ENCODE results near the gene FAM240A.

Gene FAM240A

DNA sequence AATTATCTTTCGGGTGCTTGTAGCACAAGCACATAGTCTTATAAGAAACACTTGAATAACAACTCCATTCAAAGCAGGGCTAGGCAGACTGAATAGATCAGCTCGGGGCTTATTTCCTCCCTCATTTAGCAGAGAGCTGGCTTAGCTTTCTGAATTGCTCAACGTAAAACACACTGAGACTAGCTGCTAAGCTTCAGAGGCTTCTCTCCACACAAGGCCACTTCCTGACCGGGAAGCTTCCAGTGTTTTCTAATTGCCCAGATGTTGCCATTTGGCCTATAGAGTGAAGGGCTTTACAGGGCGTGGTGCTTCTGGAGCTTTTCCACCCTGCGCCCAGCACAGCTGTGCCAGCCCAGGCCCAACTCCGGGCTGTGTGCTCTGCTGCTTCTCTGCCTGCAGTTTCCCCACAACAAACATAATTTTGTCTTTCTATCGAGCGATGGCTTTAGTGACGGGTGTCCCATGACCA lies 16.6 kb downstream of the FAM240A start:
- DNase-seq, result no peak

DNA sequence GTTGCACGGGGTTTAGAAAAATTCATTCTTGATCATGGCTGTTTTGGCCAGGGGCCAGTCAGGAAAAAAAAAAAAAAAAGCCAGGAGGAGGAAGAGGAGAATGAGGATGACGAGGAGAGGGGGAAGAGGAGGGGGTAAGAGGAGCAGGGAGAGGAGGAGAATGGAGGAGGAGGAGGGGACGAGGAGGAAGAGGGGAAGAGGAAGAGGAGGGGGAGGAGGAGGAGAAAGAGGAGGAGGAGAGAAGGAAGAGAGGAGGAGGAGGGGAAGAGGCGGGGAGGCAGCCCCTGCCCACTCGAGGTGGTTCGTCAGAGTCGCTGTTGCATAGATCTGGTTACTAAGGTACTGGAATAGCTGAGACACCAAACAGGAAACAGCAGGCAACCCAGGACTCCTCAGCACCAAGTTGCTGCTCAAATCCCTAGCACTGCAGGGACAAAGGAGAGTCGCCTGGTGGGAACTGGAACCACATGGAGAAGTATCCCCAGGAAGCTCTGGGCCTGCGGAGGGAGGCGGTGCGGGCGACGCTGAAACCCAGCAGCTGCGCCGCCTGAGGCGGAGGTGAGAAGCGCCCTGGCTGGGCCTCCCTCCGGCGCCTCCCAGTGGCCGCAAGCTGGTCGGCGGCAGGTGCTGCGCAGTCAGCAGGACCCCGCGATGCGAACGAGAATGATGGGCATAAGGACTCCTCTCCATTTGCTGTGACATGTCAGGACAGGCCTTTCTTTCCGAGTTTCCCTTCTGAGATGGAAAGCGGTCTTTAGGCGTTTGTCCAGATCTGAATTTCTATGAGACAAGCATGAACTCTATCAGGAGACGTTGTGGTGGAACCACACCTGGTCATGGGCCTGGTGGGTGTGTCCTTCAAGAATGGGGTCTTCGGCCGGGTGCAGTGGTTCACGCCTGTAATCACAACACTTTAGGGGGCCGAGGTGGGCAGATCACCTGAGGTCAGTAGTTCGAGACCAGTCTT lies 17.5 kb downstream of the FAM240A start:
- peak; percentile 79 for DNase-seq

DNA sequence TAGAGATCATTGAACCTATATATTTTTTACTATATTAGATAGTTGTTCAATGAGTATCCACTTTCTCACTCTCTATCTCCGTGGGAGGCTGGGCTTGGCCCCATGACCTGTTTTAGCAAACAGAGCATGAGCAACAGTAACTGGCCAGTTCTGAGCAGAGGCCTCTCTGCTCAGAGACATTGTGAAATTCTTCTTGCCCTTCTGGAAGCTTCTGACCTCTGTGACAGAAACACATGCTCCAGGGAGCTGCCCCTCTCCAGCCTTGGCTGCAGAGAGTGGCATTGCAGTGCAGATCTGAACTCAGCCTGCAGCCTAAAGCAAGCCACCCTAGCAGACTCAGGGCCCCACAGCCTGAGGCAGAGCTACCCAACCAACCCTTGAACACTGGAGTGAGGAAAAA lies 20.5 kb downstream of the FAM240A start:
- no peak for DNase-seq

DNA sequence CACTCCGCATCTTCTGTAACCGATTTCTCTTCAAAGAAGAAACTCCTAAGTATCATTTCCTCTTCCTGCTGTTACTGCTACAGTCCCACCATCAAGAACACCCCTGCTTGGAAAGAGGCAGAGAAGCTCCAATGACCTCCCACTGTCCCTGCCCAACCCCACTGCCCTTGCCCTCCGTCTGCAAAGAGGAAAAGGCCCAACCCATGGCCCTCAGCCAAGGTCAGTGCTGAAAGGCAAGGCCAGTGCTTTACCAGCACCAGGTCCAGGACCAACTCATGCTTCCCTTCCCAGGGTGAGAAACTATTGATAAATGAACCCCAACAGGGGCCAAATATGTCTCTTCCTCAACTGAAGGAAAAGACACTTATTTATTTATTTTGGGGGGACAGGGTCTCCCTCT lies 22.5 kb downstream of the FAM240A start:
- no peak for DNase-seq

DNA sequence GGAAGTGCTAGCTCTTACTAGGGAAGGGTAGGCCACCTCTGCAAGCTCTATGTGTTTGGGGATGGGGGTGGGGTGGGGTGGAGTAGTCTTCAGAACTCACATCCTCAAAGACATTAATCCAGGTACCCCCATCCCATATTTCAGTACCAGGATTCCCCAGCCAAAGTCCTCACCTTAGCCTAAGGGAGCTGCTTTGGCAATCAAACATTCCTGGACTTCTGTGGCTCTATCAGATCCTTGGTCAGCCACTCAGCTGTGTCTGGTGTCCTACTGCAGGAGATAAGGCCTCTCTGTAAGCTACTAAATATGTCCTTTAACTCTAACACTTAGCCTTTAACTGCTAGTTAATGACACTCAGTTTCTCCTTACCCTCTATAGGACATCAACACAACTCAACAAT lies 26.9 kb downstream of the FAM240A start:
- DNase-seq, result no peak

DNA sequence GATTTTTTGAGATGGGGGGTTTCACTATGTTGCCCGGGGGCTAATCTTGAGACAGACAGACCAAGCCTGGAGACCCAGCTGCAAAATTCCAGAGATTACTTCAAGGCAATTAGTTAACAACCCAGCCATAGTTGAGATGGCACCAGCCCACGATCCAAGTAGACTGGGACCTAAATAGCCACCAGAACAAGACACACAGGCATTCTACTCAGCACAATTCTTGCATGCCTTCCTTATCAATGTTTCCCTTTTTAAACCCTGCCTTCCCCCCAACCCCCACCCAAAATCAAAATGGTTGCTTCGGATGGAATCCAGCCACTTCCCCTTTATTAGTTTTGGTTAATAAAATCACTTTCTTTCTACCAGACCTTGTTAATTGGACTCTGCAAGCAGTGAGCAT lies 28.6 kb downstream of the FAM240A start:
- DNase-seq, result no peak

DNA sequence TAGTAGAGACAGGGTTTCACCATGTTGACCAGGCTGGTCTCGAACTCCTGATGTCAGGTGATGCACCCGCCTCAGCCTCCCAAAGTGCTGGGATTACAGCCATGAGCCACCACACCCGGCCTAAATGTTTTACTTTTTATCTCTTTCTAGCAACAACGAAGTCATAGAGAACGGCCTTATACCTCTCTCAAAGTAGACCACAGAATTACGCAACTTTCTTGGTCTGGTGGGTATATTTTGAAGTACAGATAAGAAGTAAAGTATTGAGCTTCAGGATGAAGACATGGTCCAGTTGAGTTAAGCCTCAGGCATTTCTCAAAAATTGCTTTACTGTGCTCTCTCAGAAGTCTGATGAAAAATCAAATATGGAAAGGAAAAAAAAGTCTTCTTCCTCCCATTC lies 30.6 kb downstream of the FAM240A start:
- DNase-seq, result no peak

DNA sequence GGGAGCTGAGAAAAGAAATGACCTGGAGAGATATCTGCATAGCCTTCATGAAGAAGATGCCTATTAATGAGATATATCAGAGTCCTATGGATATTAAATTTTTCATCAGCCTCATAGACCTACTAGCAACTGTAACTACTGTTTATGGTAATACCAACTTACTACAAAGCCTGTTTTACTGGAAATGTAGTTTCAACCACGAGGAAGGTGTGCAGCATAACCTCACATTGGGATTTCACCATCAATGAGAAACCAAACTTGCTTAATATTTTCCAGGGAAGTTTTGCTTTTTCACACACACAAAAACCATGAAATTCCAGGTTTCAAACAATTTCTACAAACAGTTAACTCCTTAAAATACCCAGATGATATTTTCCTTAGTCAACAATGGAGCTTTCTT lies 31.4 kb downstream of the FAM240A start:
- no peak for DNase-seq

DNA sequence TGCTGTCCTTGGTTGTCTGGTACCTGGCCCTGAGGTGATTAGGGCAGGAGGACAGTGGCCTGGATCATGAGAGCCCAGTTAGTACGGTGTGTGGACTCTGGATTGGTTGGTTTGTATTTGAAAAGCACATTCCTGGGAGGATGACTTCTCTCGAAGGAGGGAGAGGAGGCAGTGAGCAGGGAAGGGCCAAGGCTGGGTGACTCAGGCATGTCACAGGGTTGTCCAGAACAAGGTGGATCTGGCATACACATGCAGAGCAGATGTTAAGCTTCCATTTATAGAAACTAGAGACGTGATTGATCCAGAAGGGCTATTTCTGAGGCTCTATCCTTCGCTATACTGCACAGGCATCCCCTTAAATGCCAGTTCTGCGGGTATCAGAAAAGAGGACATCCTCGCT lies 34.4 kb downstream of the FAM240A start:
- DNase-seq, result no peak

DNA sequence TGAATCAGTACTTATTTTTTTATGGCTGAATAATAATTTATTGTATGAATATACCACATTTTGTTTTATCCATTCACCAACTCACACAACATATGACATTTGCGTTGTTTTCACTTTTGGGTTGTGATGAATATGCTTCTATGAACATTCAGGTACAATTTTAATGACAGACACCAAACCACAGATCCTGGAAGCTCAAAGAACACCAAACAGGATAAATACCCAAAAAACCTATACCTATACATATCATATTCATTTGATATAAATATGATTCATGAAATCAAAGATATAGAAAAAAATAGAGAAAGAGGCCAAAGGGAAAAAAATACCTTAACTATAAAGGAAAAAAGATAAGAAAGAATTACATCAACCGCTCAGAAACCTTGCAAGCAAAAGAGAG lies 35.8 kb downstream of the FAM240A start:
- no peak for DNase-seq

DNA sequence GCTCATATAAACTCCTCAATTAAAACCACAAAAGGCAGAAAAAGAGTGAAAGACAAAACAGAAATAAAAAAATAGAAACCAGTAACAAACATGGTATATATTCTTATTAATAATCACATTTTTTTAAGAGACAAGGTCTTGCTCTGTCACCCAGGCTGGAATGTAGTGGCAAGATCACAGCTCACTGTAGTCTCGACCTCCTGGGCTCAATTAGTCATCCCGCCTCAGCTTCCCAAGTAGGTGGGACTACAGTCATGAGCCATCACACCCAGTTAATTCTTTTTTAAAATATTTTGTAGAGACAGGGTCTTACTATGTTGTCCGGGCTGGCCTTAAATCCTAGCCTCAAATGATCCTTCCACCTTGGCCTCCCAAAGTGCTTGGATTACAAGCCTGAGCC lies 37.1 kb downstream of the FAM240A start:
- DNase-seq, result no peak

DNA sequence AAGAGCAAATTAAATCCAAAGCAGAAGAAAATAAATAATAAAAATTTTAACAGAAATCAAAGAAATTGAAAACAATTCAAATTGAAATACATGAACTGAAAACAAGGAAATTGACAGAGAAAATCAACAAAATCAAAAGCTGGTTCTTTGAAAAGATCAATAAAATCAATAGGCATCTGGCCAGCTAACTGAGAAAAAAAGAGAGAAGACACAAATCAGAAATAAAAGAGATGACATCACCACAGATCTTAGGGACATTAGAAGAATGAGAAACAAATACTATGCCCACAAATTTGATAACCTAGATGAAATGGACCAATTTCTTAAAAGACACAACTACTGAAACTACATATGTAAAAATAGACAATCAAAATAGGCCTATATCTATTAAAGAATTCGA lies 38.8 kb downstream of the FAM240A start:
- DNase-seq, result no peak

DNA sequence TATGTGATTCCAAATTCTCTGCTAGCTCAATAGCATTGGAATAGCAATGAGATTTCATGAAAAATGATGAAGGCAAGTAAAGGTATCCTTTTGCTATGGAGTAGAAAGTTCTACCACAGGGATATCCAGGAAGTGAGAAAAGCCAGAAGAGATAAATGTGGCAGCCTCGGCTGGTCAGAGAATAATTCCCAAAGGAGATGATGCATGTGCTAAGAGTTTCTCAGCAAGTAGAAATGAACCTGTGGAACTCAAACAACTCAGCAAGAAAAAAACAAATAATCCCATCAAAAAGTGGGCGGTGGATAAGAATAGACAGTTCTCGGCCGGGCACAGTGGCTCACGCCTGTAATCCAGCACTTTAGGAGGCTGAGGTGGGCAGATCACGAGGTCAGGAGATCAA lies 42.9 kb downstream of the FAM240A start:
- no peak for DNase-seq

DNA sequence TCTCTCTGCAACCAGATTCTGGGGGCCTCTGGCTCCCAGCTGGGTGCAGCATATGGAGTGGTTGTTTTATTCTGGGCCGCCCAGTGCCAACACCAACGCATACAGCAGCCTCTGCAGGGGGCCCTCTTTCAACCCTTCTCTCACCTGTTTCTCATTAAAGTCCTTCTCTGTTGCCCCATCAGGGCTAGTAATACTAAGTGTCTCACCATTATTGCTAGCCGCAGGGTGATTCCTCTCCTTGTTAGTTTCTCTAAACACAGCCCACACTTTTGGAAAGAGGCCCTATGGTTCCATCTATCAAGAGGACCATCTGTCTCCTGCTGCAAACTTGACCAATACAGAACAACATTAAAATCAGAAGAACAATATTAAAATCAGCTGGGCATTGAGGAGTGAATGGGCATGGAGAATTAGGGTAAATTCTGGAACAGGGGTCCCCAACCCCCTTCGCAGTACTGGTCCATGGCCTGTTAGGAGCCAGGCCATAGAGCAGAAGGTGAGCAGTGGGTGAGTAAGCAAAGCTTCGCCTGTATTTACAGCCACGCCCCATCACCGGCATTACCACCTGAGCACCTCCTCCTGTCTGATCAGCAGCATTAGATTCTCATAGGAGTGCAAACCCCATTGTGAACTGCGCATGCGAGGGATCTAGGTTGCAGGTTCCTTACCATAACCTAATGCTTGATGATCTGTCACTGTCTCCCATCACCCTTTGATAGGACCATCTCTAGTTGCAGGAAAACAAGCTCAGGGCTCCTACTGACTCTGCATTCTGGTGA lies 44.6 kb downstream of the FAM240A start:
- DNase-seq, result no peak

DNA sequence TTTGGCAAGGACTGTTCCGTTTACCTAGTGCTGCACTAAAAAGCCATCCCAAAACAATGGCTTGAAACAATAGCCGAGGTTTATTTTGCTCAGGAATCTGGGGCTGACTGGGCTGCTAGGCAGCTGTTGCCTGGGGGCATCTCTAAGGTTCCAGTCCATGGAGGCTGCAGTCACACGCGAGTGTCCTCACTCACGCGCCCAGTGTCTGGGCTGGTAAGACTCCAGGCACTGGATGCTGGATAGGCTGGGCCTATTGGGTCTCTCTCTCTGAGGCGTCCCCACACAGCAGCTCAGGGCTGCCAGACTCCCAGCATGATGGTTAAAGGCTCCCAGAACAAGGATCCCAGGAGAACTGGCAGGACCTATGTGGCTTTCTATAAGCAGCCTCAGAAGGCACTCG lies 47.0 kb downstream of the FAM240A start:
- no peak for DNase-seq

DNA sequence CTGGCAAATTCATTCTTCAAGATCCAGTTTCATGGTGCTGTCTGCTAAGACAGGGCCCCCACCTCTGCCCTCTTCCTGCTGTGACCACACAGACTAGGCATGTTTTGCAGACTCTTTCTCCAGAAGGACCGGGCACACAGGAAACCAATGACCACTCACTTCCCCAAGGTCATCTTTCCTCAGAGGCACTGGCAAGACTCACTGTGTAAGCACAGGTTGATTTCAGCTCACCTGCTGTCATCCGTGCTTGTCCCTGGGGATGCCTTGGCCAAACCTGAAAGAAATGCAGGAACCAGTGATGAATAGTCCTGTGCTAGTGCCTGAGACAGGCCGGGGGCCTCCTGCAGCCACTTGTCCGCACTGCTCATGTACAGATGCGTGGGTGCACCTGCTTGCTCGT lies 47.7 kb downstream of the FAM240A start:
- DNase-seq, result no peak

DNA sequence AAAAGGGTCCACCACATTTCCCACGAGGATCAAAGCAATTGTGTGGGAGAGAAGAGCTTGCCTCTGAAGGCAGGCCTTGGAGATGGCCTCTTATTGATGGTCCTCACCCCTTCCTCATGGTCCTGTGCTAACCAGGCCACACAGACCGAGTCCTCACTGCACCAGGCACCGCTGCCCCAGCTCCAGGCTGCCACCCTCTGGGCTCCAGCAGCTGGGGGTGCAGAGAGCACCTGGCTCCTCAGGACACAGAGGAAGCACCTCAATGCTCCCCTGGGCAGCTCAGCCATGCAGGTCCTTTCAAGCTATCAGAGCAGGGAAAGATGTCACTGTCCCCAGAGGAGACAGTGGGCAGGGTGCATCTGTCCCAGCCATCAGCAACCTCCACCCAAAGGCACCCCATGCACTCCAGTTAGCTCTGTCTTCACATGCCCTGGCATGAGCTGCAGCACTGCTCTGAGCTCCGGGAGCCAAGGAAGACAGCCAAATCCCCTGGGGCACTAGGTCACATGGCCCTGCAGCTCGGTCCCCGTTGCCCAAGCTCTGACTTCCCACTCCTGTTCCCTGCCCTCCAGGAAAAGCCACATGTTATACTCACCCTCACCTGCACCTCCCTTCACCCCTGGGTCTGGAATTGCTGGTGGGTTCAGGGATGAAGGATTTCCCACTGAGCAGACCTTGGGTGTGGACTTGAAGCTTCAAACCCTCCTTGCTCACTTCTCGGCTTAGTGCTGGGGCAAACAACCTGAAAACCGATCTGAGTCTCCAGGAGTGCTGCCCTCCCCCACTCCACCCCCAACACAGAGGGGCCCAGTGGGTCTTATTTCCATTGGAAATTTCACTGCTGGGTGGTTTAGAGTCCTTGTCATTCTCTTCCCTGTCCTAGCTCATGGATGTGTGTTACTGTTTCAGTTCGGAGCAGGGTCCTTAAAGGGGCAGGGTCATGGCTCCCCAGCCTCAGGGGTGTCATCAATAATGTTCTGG lies 48.5 kb downstream of the FAM240A start:
- no peak for DNase-seq

DNA sequence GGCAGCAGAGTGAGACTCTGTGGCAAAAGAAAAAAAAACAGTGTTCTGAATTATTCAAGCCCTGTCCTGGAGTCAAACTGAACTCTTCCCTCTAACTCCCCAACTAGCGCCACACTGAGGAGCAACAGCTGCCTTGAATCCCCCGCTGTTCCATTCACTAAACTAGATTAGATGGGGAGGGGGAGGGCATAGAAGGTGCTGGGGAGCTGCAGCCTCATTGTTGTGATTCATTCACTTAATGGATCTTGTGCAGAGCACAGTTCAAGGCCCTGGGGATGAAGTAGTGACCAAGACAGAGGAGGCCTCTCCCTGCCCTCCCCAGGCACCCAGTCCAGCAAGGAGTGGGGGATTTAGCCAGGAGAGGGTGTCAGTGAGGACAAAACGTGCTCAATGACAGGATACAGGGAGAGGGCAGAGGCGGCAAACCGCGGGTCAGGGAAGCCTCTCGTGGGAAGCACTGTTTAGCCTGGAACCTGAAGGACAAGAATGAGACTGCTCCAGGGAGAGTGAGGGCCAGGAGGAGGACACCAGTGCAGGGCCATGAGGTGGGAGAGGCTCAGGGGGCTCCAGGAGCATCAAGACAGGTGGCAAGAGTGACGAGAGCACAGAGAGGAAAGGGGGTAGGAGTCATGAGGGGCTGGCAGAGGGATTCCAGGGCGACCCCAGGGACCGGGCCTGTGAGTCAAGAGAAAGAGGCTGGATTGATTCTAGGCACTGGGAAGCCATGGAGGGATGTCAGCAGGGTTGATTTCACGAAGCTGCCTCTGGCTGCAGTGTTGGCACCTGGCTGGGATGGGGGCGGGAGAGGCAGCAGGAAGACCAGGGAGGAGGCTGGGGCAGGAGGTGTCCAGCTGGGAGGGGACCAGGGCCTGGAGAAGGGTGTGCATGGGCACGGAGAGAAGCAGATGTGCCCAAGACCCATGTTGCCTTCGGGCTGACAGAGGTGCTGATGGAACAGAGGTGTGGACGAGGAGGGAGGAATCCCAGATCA lies 49.7 kb downstream of the FAM240A start:
- no peak for DNase-seq

DNA sequence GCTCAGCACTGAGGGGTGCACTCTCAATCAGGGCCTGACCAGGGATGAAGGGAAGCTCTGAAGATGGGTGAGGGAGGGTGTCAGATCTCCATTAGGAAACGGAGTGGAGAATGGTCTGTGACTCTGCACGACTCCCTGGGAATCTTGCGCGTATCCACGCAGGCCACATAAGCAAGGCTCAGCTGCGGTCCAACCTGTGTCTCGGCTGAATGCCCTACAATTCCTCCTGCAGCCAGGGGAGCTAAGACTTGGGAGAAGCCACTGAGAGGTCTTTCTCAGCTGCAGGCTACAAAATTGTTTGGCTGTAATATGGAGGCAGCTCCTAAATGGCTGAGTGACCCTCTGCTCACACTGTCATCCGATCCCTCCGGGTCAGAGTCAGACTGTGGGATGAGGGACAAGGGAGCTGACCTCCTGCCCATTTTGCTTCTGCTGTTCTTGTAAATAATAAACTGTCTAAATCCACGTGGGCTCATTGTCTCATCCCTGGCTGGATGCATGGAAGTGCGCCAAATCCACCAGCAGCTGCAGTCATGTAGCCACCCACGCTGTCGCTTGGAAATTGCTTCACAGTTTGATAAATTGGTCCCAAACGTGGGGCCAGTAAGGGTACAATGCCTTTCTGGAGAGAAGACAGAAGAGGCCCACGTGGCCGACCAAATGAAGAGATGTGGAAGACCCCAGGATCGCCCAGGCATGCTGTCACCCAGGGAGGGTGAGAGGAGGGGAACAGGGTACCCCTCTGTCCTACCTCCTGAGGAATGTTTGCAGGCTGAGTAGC lies 50.6 kb downstream of the FAM240A start:
- no peak for DNase-seq

DNA sequence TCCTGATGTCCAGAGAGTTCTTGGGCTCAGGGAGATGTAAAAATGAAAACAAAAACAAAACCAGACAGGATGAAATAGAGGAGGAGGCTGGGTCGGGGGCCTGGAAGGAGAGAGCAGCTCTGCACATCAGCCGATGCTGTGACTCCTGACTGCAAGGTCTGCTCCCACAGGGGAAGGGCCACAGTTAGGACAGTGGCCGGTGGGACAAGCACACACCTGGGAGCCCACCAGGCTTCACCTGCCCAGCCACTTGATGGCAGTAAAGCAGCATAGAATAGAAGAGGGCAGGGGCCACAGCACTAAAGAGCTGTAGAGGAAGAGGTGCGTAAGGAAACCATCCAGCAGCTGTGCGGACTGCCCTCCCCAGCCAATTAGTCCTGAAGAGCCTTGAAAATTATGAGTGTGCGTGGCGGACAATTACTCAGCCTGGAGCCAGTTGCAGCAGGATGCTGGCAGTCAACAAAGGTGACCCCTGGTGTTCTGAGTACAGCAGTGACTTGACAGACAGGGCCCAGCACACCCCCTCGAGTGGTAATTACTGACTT lies 51.3 kb downstream of the FAM240A start:
- no peak for DNase-seq

All from stimulated activated CD4-positive, alpha-beta T cell treated with anti-CD3 and anti-CD28 coated beads, Interleukin-4, amount 100 ng/mL, for 24 hours (primary cell).